NCI-H82 treated with DMSO at 0.1 percent for 48 hours (cell line): ENCODE results near the gene SERPINF2.
"Not testable (repeated sequence)": the region's sequence is repeated elsewhere in the genome, so short reads cannot be mapped to it uniquely, and the experiment has no call there.

ENCODE experiments used
- DNase-seq: peaks from one replicate; lab custom pipeline; 2025; ENCODE audit not compliant: unreplicated experiment; lab: John Stamatoyannopoulos, UW

Gene SERPINF2

GRCh38 chr17:1716076-1716911 lies 26.4 kb upstream of the SERPINF2 start:
- DNase-seq = peak; percentile 100

- peak; percentile 100 for DNase-seq
These were observed 25.6 kb upstream of the SERPINF2 start for GRCh38 chr17:1716912-1717695.

DNA sequence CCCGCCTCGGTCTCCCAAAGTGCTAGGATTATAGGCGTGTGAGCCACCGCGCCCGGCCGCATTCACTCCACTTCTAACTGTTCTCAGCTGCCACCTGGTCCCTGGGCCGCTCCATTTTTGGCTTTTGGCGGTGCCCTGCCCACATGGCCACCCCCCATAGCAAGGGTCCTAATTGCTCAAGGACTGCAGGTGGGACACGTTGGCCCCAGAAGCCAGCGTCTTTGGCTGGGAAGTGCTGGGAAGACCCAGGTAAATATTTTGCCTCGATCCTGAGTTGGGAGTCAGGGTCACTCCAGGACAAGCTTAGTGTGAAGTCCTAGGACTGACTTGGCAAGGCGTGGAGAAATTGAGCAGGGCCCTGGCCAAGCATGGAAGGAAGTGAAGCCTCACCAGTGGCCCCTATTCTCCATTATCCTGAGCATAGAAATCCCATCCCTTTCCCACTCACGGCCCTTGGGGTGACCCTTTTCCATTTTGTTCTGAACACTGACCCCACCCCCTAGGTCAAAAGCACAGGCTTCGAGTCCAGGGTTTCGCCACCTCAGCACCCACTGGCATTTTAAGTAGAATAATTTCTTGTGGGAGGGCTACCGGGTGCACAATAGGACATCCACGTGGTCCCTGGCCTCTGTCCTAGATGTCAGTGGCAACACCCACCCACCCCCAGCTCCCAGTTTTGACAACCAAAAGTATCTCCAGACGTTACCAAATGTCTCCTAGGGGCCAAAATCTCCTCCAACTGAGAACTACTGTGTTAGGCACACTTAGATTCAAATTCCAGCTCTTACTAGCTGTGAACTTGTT lies 24.1 kb upstream of the SERPINF2 start:
- no peak for DNase-seq

DNA sequence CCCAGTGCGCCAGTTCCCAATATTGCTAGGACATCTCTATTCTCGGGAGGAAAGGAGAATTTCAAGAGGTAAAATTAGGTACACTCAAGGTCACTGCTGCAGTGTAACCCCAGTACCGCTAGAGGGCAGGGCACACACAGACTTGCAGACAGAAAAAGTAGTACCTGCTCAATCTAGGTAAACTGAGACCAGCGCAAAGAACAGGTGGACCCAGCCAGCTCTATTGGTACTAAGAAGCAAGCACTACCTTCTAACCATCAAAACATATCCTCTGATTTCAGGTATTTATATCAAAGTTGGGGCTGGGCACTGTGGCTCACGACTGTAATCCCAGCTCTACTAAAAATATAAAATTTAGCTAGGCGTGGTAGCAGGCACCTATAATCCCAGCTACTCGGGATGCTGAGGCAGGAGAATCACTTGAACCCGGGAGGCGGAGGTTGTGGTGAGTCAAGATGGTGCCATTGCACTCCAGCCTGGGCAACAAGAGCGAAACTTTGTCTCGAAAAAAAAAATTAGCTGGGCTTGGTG lies 21.8 kb upstream of the SERPINF2 start:
- DNase-seq = peak; percentile 45

DNA sequence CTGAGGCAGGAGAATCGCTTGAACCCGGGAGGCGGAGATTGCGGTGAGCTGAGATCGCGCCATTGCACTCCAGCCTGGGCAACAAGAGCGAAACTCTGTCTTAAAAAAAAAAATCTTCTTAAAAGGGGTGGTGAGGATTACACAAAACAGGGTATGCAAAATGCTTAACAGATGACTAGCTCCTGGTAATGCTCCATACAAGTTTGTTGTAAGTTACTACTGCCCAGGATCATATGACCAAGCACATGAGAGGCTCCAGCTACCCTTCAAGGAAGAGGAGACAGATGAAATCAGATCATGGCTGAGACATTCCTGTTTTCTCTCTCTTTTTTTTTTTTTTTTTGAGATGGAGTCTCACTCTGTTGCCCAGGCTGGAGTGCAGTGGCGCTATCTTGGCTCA lies 20.6 kb upstream of the SERPINF2 start:
- not testable (repeated sequence) for DNase-seq

DNA sequence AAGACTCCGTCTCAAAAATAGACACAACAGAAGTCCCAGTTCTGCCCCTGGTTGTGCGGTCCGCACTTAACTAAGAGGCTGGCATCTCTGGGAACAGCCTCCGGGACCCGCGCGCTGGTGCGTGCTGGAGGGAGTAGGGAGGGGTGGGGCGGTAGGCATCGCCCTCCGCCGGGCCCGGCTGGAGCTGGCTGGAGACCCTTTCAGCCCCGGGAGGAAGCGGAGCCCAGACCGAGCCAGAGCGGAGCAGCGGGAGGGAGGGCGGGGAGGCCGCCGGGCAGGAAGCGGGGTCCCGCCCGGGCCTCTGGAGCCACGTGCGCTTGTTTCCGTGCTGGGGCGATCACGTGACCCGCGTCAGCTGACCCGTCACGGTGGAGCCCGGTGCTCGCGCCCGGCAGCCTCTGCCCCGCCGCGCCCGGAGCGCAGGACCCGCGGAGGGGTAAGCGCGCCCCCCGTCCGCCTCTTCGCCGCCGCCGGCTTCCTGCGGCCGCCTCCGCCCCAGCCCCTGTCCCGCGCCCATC lies 18.3 kb upstream of the SERPINF2 start, which contains the start of gene WDR81:
TSS of gene WDR81 (plus strand) at position 354 of the 518 bp plus-strand sequence. CDS start 256 bp downstream, outside the sequence.
- DNase-seq = peak; percentile 43

DNA sequence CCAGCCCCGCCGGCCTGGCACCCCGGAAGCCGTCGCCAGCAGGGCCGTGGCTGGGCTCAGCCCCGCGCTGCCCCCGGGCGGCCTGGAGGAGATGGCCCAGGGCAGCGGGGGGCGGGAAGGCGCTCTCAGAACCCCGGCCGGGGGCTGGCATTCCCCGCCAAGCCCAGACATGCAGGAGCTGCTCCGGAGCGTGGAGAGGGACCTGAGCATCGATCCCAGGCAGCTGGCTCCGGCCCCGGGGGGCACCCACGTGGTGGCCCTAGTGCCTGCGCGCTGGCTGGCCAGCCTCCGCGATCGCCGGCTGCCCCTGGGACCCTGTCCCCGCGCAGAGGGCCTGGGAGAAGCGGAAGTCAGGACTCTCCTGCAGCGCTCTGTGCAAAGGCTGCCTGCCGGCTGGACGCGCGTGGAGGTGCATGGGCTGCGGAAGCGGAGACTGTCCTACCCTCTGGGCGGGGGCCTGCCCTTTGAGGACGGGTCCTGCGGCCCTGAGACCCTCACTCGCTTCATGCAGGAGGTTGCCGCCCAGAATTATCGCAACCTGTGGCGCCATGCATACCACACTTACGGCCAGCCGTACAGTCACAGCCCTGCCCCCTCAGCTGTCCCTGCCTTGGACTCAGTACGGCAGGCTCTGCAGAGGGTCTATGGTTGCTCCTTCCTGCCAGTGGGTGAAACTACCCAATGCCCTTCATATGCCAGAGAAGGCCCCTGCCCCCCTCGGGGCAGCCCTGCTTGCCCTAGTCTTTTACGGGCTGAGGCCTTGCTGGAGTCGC lies 17.6 kb upstream of the SERPINF2 start:
- no peak for DNase-seq

GRCh38 chr17:1725642-1726511 lies 16.8 kb upstream of the SERPINF2 start:
- DNase-seq = no peak

- no peak for DNase-seq
These were observed 15.9 kb upstream of the SERPINF2 start for GRCh38 chr17:1726626-1727257.

DNA sequence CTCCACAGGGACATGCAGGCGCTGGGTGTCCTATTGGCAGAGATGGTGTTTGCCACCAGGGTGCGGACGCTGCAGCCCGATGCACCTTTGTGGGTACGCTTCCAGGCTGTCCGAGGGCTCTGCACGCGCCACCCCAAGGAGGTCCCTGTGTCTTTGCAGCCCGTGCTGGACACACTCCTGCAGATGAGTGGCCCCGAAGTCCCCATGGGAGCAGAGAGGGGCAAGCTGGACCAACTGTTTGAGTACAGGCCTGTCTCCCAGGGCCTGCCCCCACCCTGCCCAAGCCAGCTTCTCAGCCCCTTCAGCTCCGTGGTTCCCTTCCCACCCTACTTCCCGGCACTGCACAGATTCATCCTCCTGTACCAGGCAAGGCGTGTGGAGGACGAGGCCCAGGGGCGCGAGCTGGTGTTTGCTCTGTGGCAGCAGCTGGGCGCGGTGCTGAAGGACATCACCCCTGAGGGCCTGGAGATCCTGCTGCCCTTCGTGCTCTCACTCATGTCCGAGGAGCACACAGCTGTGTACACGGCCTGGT lies 15.3 kb upstream of the SERPINF2 start:
- no peak for DNase-seq

DNA sequence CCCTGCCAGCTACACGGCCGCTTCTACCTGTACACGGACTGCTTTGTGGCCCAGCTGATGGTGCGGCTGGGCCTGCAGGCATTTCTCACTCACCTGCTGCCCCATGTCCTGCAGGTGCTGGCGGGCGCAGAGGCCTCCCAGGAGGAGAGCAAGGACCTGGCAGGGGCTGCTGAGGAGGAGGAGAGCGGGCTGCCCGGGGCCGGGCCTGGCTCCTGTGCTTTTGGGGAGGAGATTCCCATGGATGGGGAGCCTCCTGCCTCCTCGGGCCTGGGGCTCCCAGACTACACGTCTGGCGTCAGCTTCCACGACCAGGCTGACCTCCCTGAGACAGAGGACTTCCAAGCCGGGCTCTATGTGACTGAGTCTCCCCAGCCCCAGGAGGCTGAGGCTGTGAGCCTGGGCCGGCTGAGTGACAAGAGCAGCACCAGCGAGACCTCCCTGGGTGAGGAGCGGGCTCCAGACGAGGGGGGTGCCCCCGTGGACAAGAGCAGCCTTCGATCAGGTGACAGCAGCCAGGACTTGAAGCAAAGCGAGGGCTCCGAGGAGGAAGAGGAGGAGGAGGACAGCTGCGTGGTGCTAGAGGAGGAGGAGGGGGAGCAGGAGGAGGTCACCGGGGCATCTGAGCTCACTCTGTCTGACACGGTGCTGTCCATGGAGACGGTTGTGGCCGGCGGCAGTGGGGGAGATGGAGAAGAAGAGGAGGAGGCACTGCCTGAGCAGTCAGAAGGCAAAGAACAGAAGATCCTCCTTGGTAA lies 14.6 kb upstream of the SERPINF2 start:
- DNase-seq = no peak

GRCh38 chr17:1729966-1730325 lies 12.7 kb upstream of the SERPINF2 start:
- DNase-seq = no peak

GRCh38 chr17:1730326-1731193 lies 12.1 kb upstream of the SERPINF2 start:
- DNase-seq = peak; percentile 25

DNA sequence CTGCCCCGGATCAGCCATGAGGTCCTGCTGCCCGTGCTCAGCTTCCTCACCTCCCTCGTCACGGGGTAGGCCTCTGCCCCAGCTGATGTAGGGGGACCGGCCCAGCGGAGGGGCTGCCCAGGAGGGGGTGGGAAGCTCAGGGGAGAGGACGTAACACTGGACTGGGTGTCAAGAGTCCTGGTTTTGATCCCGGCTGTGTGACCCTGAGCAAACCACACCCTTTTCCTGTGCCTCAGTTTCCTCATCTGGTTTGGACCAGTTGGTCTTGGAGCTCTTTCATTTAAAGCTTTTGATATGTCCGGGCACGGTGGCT lies 11.5 kb upstream of the SERPINF2 start:
- no peak for DNase-seq

DNA sequence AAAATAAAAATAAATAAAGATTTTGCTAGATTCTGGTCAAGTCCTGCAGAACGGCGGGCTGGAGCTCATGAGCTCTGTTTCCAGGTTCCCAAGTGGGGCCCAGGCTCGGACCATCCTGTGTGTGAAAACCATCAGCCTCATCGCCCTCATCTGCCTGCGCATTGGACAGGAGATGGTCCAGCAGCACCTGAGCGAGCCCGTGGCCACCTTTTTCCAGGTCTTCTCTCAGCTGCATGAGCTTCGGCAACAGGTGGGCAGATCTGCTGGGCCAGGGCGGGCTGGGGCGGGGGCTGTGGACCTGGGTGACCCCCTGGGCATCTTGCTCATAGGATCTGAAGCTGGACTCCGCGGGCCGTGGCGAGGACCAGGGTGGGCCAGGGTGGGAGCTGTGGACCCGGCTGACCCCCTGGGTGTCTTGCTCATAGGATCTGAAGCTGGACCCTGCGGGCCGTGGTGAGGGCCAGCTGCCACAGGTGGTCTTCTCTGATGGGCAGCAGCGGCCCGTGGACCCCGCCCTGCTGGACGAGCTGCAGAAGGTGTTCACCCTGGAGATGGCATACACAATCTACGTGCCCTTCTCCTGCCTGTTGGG lies 10.3 kb upstream of the SERPINF2 start:
- DNase-seq = no peak

GRCh38 chr17:1732833-1733321 lies 9.8 kb upstream of the SERPINF2 start:
- DNase-seq = no peak
